GM11168 (cell line): ENCODE measurements around the gene PRCP.

ENCODE experiments used
- in situ Hi-C: fragments of 300-500 bp; cut with MboI; formaldehyde crosslinking; loops from one replicate; pipeline ENCODE4 v1.12.0; 2022; ENCODE audit warnings: low sequenced_read_pairs; ENCODE audit not compliant: unreplicated experiment

The PRCP gene

GRCh38 chr11:82874646-82875523 is 25.3 kb downstream of the PRCP start:
- in situ Hi-C loops: loop anchor here (25.0 kb wide), 2 partner anchors 837 to 937 kb away; no protein-coding TSS in a partner anchor

GRCh38 chr11:82873919-82874333 is 26.3 kb downstream of the PRCP start:
- in situ Hi-C loops: loop anchor here (25.0 kb wide), 2 partner anchors 838 to 938 kb away; no protein-coding TSS in a partner anchor

GRCh38 chr11:82872377-82873150 is 27.7 kb downstream of the PRCP start:
- in situ Hi-C loops: loop anchor here (25.0 kb wide), 2 partner anchors 840 to 940 kb away; no protein-coding TSS in a partner anchor

DNA sequence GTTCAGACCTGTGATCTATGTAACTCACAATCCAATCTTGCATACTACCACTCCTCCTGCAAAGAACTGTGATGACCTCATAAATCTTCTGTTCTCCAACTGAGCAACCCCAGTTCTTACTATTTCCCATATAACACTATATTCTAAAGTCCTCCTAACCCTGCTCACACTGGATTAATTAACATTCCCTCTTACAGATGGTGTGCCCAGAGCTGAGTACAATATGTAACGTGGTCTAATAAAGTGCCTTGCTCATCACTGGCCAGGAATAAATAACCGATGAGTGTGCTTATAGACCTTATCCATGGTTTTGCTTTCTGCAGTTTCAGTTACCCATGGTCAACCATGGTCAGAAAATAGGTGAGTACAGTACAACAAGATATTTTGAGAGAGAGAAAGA is 28.6 kb downstream of the PRCP start:
- in situ Hi-C loops: loop anchor here (25.0 kb wide), 2 partner anchors 841 to 941 kb away; no protein-coding TSS in a partner anchor

DNA sequence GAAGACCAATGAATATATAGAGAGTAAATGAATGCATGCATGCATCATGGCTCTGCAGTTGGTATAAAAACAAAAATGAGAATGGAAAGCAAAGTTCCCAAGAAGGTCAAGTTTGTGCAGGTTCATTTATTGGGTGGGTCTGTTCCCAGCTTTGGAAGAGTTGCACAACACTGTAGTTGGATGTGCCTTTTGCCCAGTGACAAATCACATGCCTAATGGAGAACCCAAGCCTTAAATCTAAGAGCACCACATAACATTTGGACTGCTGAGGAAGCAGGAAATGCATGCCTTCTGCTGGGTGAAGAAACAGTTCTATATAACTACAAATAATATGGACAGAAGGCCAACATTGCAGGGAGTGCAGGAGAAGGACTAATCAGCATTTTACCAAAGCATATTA is 30.6 kb downstream of the PRCP start:
- in situ Hi-C loops: loop anchor here (25.0 kb wide), 2 partner anchors 843 to 943 kb away; no protein-coding TSS in a partner anchor

DNA sequence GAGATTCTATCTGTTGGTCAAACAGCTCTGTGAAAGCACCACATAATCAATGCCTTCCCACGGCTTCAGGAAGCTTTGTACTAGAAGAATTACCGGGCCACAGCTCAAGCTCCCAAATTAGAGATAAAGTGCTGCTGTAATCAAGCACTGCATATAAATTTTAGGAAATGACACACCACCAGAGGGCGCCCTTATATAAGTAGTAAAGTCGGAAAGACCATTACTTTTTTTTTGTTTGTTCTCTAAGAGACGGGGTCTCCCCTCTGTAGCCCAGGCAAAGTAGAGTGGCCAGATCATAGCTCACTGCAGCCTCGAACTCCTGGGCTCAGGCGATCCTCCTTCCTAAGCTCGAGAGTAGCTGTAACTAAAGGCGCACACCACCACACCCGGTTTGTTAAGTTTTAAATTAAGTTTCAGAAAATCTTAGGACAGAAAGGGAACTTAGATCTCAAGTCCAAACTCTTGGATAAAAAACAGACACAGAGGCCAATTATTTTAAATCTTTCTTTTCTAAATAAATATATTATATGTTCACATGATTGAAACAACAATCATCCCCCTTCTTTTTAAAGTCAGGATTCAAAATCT is 32.6 kb downstream of the PRCP start:
- in situ Hi-C loops: loop anchor here (25.0 kb wide), 2 partner anchors 845 to 945 kb away; no protein-coding TSS in a partner anchor

GRCh38 chr11:82865841-82866240 is 34.4 kb downstream of the PRCP start:
- in situ Hi-C loops: loop anchor here (25.0 kb wide), 2 partner anchors 846 to 946 kb away; no protein-coding TSS in a partner anchor

DNA sequence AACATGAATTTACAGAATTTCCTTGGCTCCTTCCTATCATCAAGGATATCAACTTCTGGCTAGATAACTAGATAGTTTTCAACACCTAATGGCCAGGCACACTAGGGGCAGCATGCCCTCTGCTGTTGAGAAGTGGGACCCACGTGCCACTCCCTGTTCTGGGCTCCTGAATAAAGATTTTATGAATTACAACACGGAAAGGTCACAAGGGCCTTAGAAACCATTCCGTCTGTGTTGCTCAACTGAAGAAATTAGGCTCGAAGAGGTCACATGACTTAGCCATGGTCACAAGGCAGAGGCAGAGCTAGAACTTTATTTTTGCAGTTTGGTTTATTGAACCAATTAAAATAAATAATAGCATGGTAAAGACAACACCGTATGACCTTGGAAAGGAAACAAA is 36.0 kb downstream of the PRCP start:
- in situ Hi-C loops: loop anchor here (25.0 kb wide), 2 partner anchors 848 to 948 kb away; no protein-coding TSS in a partner anchor

GRCh38 chr11:82863209-82863608 is 37.0 kb downstream of the PRCP start:
- in situ Hi-C loops: loop anchor here (25.0 kb wide), 2 partner anchors 849 to 949 kb away; no protein-coding TSS in a partner anchor

GRCh38 chr11:82862379-82862778 is 37.9 kb downstream of the PRCP start:
- in situ Hi-C loops: loop anchor here (25.0 kb wide), 2 partner anchors 850 to 950 kb away; no protein-coding TSS in a partner anchor

DNA sequence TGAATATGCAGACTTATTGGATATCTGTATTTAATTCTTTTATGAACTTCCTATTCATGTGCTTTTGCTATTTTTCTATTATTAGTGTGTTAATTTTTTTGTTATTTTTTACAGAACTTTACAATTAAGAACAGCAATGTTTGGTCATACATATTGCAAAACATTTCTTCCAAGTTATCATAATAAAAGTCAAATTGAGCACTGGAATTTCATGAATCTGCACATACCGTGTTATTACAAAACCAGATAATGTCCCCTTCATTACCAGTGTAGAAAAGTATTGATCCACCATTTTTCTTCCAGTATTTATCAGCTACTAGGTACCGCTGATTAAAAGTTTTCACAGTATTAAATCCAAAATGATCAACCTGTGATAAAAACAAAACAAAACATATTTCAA is 40.5 kb downstream of the PRCP start:
- in situ Hi-C loops: loop anchor here (25.0 kb wide), 2 partner anchors 853 to 953 kb away; no protein-coding TSS in a partner anchor

GRCh38 chr11:82858556-82859091 is 41.6 kb downstream of the PRCP start:
- in situ Hi-C loops: loop anchor here (25.0 kb wide), 2 partner anchors 854 to 954 kb away; no protein-coding TSS in a partner anchor

DNA sequence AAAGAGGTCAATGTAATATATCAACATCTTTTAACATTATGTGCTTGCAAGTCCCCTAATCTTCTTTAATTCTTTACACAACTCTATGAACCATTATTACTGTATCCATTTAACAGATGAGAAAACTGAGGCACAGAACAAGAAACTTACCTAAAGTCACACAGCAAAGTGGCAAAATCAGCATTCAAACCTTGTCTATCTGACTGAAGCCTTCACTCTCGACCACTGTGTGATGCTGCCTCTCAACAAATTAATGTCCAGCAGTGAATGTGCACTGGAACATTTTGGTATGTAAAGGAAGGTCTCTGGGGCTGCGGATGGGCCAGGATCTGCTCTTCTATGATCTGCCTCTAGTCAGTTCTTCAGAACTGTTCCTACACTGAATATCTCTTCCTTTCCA is 42.1 kb downstream of the PRCP start:
- in situ Hi-C loops: loop anchor here (25.0 kb wide), 2 partner anchors 854 to 954 kb away; no protein-coding TSS in a partner anchor

DNA sequence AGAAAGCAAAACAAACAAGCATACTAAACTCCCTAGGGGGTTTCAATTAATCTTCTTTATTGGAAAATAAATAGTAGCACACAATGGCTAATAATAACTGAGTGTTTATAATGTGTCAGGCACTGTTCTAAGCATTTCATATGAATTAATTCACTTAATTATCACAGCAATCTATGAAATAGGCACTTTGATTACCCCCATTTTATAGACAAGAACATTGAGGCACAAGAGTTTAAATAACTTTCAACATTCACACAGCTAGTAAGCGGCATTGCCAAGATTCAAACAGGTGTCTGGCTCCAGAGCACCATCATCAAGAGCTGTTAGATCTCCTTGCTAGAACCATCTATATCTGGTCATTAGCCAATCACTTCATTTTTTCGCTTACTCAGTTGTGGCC is 43.1 kb downstream of the PRCP start:
- in situ Hi-C loops: loop anchor here (25.0 kb wide), 2 partner anchors 855 to 955 kb away; no protein-coding TSS in a partner anchor

- in situ Hi-C loops: loop anchor here (25.0 kb wide), 2 partner anchors 857 to 957 kb away; no protein-coding TSS in a partner anchor
Observed at GRCh38 chr11:82855616-82856015, 44.6 kb downstream of the PRCP start.

DNA sequence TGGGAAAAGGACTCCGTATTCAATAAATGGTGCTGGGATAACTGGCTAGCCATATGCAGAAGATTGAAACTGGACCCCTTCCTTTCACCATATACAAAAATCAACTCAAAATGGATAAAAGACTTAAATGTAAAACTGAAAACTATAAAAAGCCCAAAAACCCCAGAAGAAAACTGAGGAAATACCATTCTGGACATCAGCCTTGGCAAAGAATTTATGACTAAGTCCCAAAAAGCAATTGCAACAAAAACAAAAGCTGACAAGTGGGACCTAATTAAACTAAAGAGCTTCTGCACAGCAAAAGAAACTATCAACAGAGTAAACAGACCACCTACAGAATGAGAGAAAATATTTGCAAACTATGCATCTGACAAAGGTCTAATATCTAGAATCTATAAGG is 45.3 kb downstream of the PRCP start:
- in situ Hi-C loops: loop anchor here (25.0 kb wide), 2 partner anchors 857 to 957 kb away; no protein-coding TSS in a partner anchor

- in situ Hi-C loops: loop anchor here (25.0 kb wide), 2 partner anchors 858 to 958 kb away; no protein-coding TSS in a partner anchor
Observed at GRCh38 chr11:82854242-82854641, 46.0 kb downstream of the PRCP start.

- in situ Hi-C loops: no loop called here
Observed at GRCh38 chr11:82848829-82849228, 51.4 kb downstream of the PRCP start.
